ENCODE data around the gene ZNF155. TPM values are rescaled to one million over a fixed set of nuclear protein-coding genes. Genes with fewer than 3 reads are reported as not detected.

The ZNF155 gene
- total and polyA plus RNA-seq, 2 donors from 2014 or later: 5.0 to 11.2 TPM

- no peaks in the 10 kb centered on the region for H3K27me3 ChIP-seq (ENCODE audit: control insufficient read depth, insufficient read depth, low read length)
- H3K4me1 ChIP-seq (ENCODE audit: control insufficient read depth in 2 of 3, insufficient read depth in 2 of 3, low read depth in 1 of 3, low read length in 3 of 3): peaks cover 0 to 2% (median 0%) of the 10 kb centered on the region in 3 donors
- H3K27ac ChIP-seq (ENCODE audit: low read depth in 2 of 2, low read length in 2 of 2): no peak overlapping the region
- FAIRE-seq (no peak), DNase-seq (no peak)
- no peak overlapping the region for H3K9ac ChIP-seq (ENCODE audit: low read length in 3 of 3)
- TF ChIP-seq, protein P1, sequence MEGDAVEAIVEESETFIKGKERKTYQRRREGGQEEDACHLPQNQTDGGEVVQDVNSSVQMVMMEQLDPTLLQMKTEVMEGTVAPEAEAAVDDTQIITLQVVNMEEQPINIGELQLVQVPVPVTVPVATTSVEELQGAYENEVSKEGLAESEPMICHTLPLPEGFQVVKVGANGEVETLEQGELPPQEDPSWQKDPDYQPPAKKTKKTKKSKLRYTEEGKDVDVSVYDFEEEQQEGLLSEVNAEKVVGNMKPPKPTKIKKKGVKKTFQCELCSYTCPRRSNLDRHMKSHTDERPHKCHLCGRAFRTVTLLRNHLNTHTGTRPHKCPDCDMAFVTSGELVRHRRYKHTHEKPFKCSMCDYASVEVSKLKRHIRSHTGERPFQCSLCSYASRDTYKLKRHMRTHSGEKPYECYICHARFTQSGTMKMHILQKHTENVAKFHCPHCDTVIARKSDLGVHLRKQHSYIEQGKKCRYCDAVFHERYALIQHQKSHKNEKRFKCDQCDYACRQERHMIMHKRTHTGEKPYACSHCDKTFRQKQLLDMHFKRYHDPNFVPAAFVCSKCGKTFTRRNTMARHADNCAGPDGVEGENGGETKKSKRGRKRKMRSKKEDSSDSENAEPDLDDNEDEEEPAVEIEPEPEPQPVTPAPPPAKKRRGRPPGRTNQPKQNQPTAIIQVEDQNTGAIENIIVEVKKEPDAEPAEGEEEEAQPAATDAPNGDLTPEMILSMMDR (IDR thresholded peaks at IDR 0.05; ENCODE audit: borderline replicate concordance, extremely low read depth, insufficient read depth): no peak
- H3K4me3 ChIP-seq (ENCODE audit: low read length in 3 of 3): no peak overlapping the region
- intact Hi-C loops (cut with DNase I): no loop called here
- peaks cover 18 to 29% (median 23%) of the 10 kb centered on the region in 3 donors for H3K36me3 ChIP-seq (ENCODE audit: control insufficient read depth in 2 of 3, insufficient read depth in 3 of 3, low read length in 3 of 3)
- peaks cover 2 to 31% (median 23%) of the 10 kb centered on the region in 3 donors for H3K9me3 ChIP-seq (ENCODE audit: control insufficient read depth in 2 of 3, insufficient read depth in 1 of 3, low read length in 3 of 3)
These were observed 42.6 kb downstream of the ZNF155 start for GRCh38 chr19:44026622-44027021.

- Histone ChIP-seq H3K27ac (ENCODE audit: low read depth in 2 of 2, low read length in 2 of 2) (no peak overlapping the region), H3K9ac (ENCODE audit: low read length in 3 of 3) (no peak overlapping the region), H3K4me1 (ENCODE audit: control insufficient read depth in 2 of 3, insufficient read depth in 2 of 3, low read depth in 1 of 3, low read length in 3 of 3) (no peaks in the 10 kb centered on the region), H3K4me3 (ENCODE audit: low read length in 3 of 3) (peak overlapping the region in 1 of 3 donors; percentile 8), H3K27me3 (ENCODE audit: control insufficient read depth, insufficient read depth, low read length) (no peaks in the 10 kb centered on the region), H3K36me3 (ENCODE audit: control insufficient read depth in 2 of 3, insufficient read depth in 3 of 3, low read length in 3 of 3) (peaks cover 24 to 38% (median 32%) of the 10 kb centered on the region in 3 donors), H3K9me3 (ENCODE audit: control insufficient read depth in 2 of 3, insufficient read depth in 1 of 3, low read length in 3 of 3) (peaks cover 9 to 71% (median 45%) of the 10 kb centered on the region in 3 donors)
- TF ChIP-seq, protein P1 (IDR thresholded peaks at IDR 0.05; ENCODE audit: borderline replicate concordance, extremely low read depth, insufficient read depth): no peak
- no peak for DNase-seq
- FAIRE-seq: no peak
- intact Hi-C loops (cut with DNase I): no loop called here
These were observed 48.1 kb downstream of the ZNF155 start for GRCh38 chr19:44032001-44032610.

DNA sequence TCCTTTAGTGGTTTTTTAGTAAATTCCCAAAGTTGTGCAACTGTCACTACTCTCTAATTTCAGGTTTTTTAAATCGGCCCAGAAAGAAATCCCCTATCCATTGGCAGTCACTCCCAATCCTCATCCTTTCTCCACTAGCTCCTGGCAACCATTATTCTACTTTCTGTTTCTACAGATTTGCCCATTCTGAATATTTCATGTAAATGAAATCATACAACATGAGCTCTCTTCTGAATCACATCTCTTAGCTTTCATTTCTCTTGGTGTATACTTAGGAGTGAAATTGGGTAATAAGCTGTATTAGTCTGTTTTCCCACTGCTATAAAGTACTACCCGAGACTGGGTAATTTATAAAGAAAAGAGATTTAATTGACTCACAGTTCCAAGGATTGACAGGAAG, 58.2 kb downstream of the ZNF155 start:
- no peak overlapping the region for H3K27ac ChIP-seq (ENCODE audit: low read depth in 2 of 2, low read length in 2 of 2)
- H3K36me3 ChIP-seq (ENCODE audit: control insufficient read depth in 2 of 3, insufficient read depth in 3 of 3, low read length in 3 of 3): no peaks in the 10 kb centered on the region
- no peak overlapping the region for H3K9ac ChIP-seq (ENCODE audit: low read length in 3 of 3)
- intact Hi-C loops (cut with DNase I): no loop called here
- no peaks in the 10 kb centered on the region for H3K27me3 ChIP-seq (ENCODE audit: control insufficient read depth, insufficient read depth, low read length)
- FAIRE-seq (no peak), DNase-seq (no peak)
- no peak overlapping the region for H3K4me3 ChIP-seq (ENCODE audit: low read length in 3 of 3)
- H3K4me1 ChIP-seq (ENCODE audit: control insufficient read depth in 2 of 3, insufficient read depth in 2 of 3, low read depth in 1 of 3, low read length in 3 of 3): no peaks in the 10 kb centered on the region
- peaks cover 0 to 17% (median 10%) of the 10 kb centered on the region in 3 donors for H3K9me3 ChIP-seq (ENCODE audit: control insufficient read depth in 2 of 3, insufficient read depth in 1 of 3, low read length in 3 of 3)
- TF ChIP-seq, protein P1 (IDR thresholded peaks at IDR 0.05; ENCODE audit: borderline replicate concordance, extremely low read depth, insufficient read depth): no peak

Other genes starting within 250 kb of the ZNF155 start
- 34.6 TPM for gene SMG9, start 229.2 kb upstream of the ZNF155 start, total RNA-seq
- 25.1 TPM for gene SMG9, start 229.2 kb upstream of the ZNF155 start, polyA plus RNA-seq (ENCODE audit: insufficient read depth, low read depth, low replicate concordance)
- gene KCNN4, start 203.2 kb upstream of the ZNF155 start, total RNA-seq: 6.1 TPM
- 0.80 TPM for gene KCNN4, start 203.2 kb upstream of the ZNF155 start, polyA plus RNA-seq (ENCODE audit: insufficient read depth, low read depth, low replicate concordance)
- 4.2 TPM for gene LYPD5, start 181.7 kb upstream of the ZNF155 start, total RNA-seq
- 1.8 TPM for gene LYPD5, start 181.7 kb upstream of the ZNF155 start, polyA plus RNA-seq (ENCODE audit: insufficient read depth, low read depth, low replicate concordance)
- gene ZNF283, start 156.9 kb upstream of the ZNF155 start, total RNA-seq: 12.7 TPM
- 3.3 TPM for gene ZNF283, start 156.9 kb upstream of the ZNF155 start, polyA plus RNA-seq (ENCODE audit: insufficient read depth, low read depth, low replicate concordance)
- 2.7 TPM for gene ZNF404, start 100.2 kb upstream of the ZNF155 start, total RNA-seq
- 3.1 TPM for gene ZNF404, start 100.2 kb upstream of the ZNF155 start, polyA plus RNA-seq (ENCODE audit: insufficient read depth, low read depth, low replicate concordance)
- 16.1 TPM for gene ZNF45, start 48.9 kb upstream of the ZNF155 start, total RNA-seq
- 4.8 TPM for gene ZNF45, start 48.9 kb upstream of the ZNF155 start, polyA plus RNA-seq (ENCODE audit: insufficient read depth, low read depth, low replicate concordance)
- 6.2 TPM for gene ZNF221, start 33.0 kb upstream of the ZNF155 start, total RNA-seq
- gene ZNF221, start 33.0 kb upstream of the ZNF155 start, polyA plus RNA-seq (ENCODE audit: insufficient read depth, low read depth, low replicate concordance): 0.54 TPM
- gene ZNF230, start 18.8 kb downstream of the ZNF155 start, total RNA-seq: 7.1 TPM
- gene ZNF230, start 18.8 kb downstream of the ZNF155 start, polyA plus RNA-seq (ENCODE audit: insufficient read depth, low read depth, low replicate concordance): 1.6 TPM
- gene ZNF222, start 41.2 kb downstream of the ZNF155 start, total RNA-seq: 4.5 TPM
- gene ZNF222, start 41.2 kb downstream of the ZNF155 start, polyA plus RNA-seq (ENCODE audit: insufficient read depth, low read depth, low replicate concordance): 3.9 TPM
- 9.3 TPM for gene ZNF223, start 67.8 kb downstream of the ZNF155 start, total RNA-seq
- 2.5 TPM for gene ZNF223, start 67.8 kb downstream of the ZNF155 start, polyA plus RNA-seq (ENCODE audit: insufficient read depth, low read depth, low replicate concordance)
- 2.5 TPM for gene ZNF284, start 88.0 kb downstream of the ZNF155 start, total RNA-seq
- 1.2 TPM for gene ZNF284, start 88.0 kb downstream of the ZNF155 start, polyA plus RNA-seq (ENCODE audit: insufficient read depth, low read depth, low replicate concordance)
- gene ZNF224, start 110.2 kb downstream of the ZNF155 start, total RNA-seq: 34.0 TPM
- gene ZNF224, start 110.2 kb downstream of the ZNF155 start, polyA plus RNA-seq (ENCODE audit: insufficient read depth, low read depth, low replicate concordance): 7.8 TPM
- 6.7 TPM for gene ZNF225, start 129.2 kb downstream of the ZNF155 start, total RNA-seq
- 2.3 TPM for gene ZNF225, start 129.2 kb downstream of the ZNF155 start, polyA plus RNA-seq (ENCODE audit: insufficient read depth, low read depth, low replicate concordance)
- 13.8 TPM for gene ZNF234, start 157.4 kb downstream of the ZNF155 start, total RNA-seq
- 3.2 TPM for gene ZNF234, start 157.4 kb downstream of the ZNF155 start, polyA plus RNA-seq (ENCODE audit: insufficient read depth, low read depth, low replicate concordance)
- 29.3 TPM for gene ZNF226, start 180.9 kb downstream of the ZNF155 start, total RNA-seq
- 27.4 TPM for gene ZNF226, start 180.9 kb downstream of the ZNF155 start, polyA plus RNA-seq (ENCODE audit: insufficient read depth, low read depth, low replicate concordance)
- gene ZNF227, start 228.3 kb downstream of the ZNF155 start, total RNA-seq: 22.3 TPM
- 5.0 TPM for gene ZNF227, start 228.3 kb downstream of the ZNF155 start, polyA plus RNA-seq (ENCODE audit: insufficient read depth, low read depth, low replicate concordance)

All from kidney (tissue), 14 donors.